Stimulated activated CD4-positive, alpha-beta T cell treated with anti-CD3 and anti-CD28 coated beads, TNF-alpha, amount 100 ng/mL, for 24 hours (primary cell): ENCODE data around the gene DACT1.
A peak's percentile ranks its signal among the peaks of the same experiment; 100 is the strongest.
"Not testable (repeated sequence)": the region's sequence is repeated elsewhere in the genome, so short reads cannot be mapped to it uniquely, and the experiment has no call there.

ENCODE experiments used
- DNase-seq, 3 experiments: peaks; one replicate each; pipeline ENCODE4 v3.0.0-alpha.2; 2020; ENCODE audit warnings: low read depth in 3 of 3

The DACT1 gene

GRCh38 chr14:58637391-58638230 lies at the start of gene DACT1:
TSS of gene DACT1 (plus strand) at chr14:58637962. CDS start at chr14:58638203, 241 bp downstream.
- DNase-seq, result peak; percentile 8 to 62 (median 15)

GRCh38 chr14:58588321-58588720 lies 49.4 kb upstream of the DACT1 start:
- DNase-seq, result not testable (repeated sequence)

- no peak for DNase-seq
Observed at GRCh38 chr14:58593977-58594376, 43.8 kb upstream of the DACT1 start.

GRCh38 chr14:58597041-58597440 lies 40.7 kb upstream of the DACT1 start:
- DNase-seq, result no peak

GRCh38 chr14:58598028-58598803 lies 39.5 kb upstream of the DACT1 start:
- DNase-seq, result no peak

- DNase-seq, result no peak
Observed at GRCh38 chr14:58598804-58599525, 38.8 kb upstream of the DACT1 start.

GRCh38 chr14:58599707-58600106 lies 38.1 kb upstream of the DACT1 start:
- DNase-seq, result no peak

GRCh38 chr14:58605465-58605864 lies 32.3 kb upstream of the DACT1 start:
- no peak for DNase-seq

GRCh38 chr14:58607131-58607951 lies 30.4 kb upstream of the DACT1 start:
- no peak for DNase-seq

GRCh38 chr14:58607952-58608317 lies 29.8 kb upstream of the DACT1 start:
- DNase-seq, result no peak

GRCh38 chr14:58617619-58618018 lies 20.1 kb upstream of the DACT1 start:
- no peak for DNase-seq

GRCh38 chr14:58620011-58620410 lies 17.8 kb upstream of the DACT1 start:
- no peak for DNase-seq

GRCh38 chr14:58625438-58625837 lies 12.3 kb upstream of the DACT1 start:
- DNase-seq, result no peak

- DNase-seq, result no peak
Observed at GRCh38 chr14:58626431-58626831, 11.3 kb upstream of the DACT1 start.

- DNase-seq, result no peak
Observed at GRCh38 chr14:58628406-58628805, 9.4 kb upstream of the DACT1 start.

GRCh38 chr14:58629281-58629680 lies 8.5 kb upstream of the DACT1 start:
- DNase-seq, result no peak

- DNase-seq, result no peak
Observed at GRCh38 chr14:58631732-58632131, 6.0 kb upstream of the DACT1 start.

GRCh38 chr14:58633831-58634230 lies 3.9 kb upstream of the DACT1 start:
- no peak for DNase-seq

GRCh38 chr14:58634406-58635090 lies 3.2 kb upstream of the DACT1 start:
- no peak for DNase-seq

GRCh38 chr14:58635091-58635830 lies 2.5 kb upstream of the DACT1 start:
- DNase-seq, result no peak
